Stimulated activated CD4-positive, alpha-beta T cell treated with anti-CD3 and anti-CD28 coated beads, Interleukin-4, amount 100 ng/mL, for 4 hours (primary cell): ENCODE measurements around the gene KCNC4.

Source experiments
- DNase-seq, 2 experiments: peaks; one replicate each; pipeline ENCODE4 v3.0.0-alpha.2; 2020

Gene KCNC4

GRCh38 chr1:110209715-110210603 lies at the start of gene KCNC4:
Gene KCNC4, plus strand, starts transcription at chr1:110210314. Its CDS starts 1,186 bp downstream, at chr1:110211500.
- DNase-seq: peak; percentile 88 to 93

- DNase-seq: no peak
Observed at GRCh38 chr1:110160538-110161100, 49.5 kb upstream of the KCNC4 start.

DNA sequence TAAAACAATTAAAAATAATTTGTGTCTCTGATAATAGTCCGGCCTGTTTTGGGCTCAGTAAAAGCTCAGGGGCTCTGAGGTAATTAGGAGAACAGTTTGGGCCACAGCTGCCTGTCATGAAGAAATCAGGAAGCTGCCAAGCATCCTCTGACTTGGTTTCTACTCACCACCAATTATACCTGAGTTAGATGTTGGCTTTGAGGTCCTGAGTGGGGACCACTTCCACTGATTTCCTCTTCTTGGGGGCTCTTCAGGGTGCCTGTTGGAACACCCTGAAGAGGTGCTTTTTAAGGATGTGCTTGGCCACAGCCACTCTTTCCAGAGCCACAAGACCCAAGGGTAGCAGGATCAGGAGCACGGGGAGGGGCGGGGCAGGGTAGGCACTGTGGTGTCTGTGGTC lies 48.9 kb upstream of the KCNC4 start:
- DNase-seq: no peak

DNA sequence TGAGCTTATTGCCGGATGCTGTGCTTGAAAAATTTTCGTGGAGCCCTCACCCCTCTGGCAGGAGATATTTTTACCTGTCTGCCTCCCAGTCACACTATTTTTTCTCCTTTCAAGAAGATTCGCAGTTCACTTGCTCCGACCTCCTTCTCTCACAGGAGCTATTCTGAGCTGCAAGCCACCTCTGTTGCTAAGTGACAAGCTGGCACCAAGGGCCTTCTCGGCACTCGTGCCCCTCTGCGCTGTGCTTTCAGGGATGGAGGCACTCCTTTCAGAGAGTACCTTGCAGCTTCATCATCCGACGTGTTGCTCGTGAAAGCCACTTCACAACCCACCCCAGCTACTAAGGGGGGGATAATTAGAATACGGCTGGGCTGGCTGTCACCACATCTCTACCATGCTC lies 48.3 kb upstream of the KCNC4 start:
- DNase-seq: no peak

DNA sequence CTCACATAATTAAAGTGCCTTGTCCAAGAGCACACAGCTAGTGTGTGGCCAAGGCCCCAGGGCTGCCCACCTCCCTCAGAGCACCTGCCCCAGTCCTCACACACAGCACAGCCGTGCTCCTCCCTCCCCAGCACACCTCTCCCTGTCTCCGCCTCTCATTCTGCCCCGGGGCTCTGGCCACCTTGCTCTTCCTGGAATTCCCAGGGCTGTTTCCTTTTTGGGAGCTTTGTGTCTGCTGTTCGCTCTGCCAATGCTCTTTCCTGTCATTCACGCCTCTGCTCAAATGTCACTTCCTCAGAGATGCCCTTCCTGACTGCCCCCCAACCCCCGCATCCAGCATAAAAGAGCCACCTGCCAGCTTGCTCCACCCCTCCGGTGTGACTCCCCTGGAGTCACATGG lies 46.5 kb upstream of the KCNC4 start:
- no peak for DNase-seq

DNA sequence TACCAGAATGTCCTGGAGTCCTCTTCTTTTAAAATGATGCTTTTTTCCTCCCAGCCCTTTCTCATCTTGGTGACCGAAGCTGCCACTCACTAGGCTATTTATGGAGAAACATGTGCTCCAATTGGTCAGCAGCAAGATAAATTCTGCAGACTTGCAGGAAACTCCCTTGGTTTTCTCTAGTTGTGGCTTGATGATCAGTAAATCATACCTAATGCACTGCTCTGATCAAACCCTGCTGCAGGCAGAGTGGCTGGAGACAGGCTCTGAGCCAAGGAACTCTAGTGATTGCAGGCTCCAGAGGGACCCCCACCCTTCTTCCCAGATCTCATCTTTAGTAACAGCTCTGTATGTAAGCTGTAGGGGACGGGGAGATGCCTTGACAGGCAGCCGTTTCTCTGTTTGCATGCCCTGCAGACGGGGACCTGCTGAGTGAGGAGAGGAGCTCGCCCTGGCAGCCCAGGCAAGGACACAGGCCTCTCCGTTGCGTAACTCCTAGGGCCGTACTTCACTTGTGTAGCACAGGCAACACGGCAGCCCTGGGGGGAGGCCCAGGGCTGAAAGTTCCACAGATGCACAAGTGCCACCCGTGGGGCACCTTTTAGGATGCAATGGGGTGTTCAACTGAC lies 45.3 kb upstream of the KCNC4 start:
- no peak for DNase-seq

- no peak for DNase-seq
Observed at GRCh38 chr1:110165761-110166231, 44.3 kb upstream of the KCNC4 start.

DNA sequence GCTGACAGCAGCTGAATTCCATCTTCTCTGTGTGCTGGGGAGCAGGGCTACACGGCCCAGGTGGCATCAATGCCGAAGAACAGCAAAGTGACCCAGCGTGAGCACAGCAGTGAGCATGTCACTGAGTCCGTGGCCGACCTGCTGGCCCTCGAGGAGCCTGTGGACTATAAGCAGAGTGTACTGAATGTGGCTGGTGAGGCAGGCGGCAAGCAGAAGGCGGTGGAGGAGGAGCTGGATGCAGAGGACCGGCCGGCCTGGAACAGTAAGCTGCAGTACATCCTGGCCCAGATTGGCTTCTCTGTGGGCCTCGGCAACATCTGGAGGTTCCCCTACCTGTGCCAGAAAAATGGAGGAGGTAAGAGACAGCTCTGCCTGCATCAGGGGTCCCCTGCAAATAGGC lies 43.3 kb upstream of the KCNC4 start:
- DNase-seq: no peak

DNA sequence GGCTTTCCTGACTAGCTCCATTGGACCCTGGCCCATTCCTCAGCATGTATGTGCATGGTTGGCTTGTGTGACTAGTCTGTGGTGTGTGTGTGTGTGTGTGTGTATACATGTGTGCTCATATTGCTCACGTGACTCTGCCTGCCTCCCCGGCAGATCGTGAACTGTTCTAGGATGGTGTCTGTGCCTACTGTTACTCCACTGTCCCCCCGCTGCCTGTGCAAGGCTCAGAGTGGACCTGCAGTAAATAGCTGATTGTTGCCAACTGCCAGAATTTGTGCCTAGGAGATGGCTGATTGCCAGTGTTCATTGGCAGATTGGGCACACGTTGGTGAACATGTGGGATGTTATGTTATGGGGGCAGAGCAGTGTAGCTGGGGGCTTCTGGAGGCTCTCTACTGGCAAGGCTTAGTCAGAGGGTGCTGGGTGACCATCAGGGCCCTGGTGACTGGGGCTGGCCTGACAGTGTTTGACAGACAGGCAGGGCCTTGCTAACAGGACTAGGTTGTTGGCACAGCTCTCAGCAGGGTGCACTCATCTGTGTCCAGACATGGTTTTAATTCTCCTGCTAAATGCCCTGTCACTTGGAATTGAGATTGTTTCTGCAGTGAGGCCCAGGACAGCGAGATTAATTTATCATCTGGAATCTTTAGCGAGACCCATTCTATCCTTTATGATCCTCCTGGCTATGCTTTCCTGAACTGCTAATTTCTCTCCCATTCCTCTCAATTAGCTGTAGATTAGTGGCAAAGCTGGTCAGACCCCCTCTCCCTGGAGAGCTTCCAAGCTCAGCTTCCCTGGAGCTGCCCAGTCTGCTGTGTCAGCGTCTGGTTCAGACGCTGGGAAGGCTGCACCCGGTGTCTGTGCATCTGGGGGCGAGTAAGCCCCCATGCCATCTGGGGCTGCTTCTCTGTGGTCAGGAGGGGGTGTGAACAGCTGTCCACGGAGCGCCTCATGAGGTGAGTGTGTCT lies 39.1 kb upstream of the KCNC4 start:
- no peak for DNase-seq

GRCh38 chr1:110172001-110172400 lies 38.1 kb upstream of the KCNC4 start:
- no peak for DNase-seq

DNA sequence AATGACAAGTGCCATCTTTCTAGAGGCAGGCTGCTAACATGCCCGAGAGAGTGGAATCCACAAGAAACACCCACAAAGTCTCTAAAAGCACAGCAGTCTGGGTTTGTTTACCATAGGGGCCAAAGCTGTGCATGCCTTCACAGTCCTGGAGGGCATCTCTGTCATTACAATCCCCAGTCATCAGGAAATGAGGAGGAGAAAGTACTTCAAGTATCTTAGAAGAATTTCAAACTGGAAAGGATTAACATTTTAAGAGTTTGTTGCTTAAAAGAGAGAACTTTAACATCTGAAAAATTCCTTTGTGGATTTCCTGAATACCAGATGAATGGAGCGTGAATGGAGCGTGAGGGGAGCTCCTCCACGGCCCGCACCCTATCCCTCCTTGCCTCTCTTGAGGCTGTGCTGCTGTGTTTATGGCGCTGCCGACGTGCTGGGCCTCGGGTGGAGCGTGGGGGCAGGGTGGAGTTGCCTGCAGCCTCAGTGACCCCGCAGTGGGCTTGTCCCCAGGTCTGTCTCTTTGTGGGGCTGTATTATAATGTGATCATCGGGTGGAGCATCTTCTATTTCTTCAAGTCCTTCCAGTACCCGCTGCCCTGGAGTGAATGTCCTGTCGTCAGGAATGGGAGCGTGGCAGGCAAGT lies 36.5 kb upstream of the KCNC4 start:
- no peak for DNase-seq

DNA sequence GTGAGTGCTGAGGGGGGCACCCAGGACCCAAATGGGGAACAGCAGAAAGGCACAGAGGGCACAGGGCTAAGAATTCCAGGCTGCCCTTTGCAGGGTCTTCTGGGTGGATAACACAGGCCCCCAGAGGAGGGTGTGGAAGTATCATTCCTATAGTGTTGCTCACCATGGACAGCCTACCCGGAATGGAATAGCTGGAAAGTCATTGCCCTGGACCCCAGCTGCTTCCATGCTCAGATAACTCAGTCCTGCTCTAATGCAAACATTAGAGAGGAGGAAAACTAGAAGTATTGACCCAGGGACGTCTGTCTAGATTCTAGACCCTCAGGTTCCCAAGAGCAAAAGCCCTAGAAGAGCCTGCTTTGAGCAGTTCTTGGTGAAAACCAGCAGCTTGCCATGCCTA lies 35.2 kb upstream of the KCNC4 start:
- DNase-seq: no peak

DNA sequence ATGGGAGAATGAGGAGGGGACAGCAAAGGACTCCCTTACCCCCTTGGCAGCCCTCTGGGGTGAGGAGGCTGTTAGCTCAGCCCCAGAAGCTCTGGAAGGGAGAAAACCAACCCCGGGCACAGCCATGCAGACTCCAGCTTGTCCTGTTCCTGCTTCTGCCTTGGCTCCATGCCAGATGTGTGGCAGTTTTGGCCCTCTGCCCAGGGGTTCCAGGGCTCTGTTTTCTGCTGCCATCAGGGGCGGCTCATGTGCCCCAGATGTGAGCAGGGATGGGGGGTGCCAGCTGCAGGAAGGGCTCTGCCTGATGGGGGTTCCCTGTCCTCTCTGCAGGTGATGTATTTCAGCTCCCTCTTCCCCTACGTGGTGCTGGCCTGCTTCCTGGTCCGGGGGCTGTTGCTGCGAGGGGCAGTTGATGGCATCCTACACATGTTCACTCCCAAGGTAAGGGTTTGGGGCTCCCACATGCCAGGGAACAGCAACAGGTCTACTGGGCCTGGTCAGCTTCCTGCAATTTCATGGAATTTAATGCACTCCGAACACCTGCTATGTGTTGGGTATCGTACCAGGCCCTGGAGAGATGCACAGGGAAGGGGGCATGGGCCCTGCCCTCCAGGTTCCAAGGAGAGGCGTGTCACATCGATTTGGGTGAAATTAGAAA lies 33.7 kb upstream of the KCNC4 start:
- DNase-seq: no peak

DNA sequence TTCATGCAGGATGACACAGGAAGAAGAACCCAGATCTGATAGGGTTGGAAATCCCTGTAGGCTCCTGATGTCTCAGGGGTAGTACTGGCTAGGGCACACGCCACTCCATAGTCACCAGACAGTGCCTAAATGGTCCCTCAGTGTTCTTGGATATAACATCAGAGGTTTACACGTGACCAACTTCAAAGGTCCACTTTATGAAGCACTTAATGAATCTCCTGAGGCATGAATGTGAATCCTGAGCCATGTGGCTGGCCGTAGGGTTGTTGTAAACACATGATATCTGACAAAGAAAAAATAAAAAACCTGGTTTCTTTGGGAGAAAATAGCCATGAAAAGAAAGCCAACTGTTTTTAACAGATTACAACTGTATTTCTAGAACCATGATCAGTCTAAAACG lies 32.3 kb upstream of the KCNC4 start:
- no peak for DNase-seq

GRCh38 chr1:110183642-110184167 lies 26.4 kb upstream of the KCNC4 start:
- no peak for DNase-seq

- no peak for DNase-seq
Observed at GRCh38 chr1:110184446-110184845, 25.7 kb upstream of the KCNC4 start.

- no peak for DNase-seq
Observed at GRCh38 chr1:110185181-110185580, 24.9 kb upstream of the KCNC4 start.

DNA sequence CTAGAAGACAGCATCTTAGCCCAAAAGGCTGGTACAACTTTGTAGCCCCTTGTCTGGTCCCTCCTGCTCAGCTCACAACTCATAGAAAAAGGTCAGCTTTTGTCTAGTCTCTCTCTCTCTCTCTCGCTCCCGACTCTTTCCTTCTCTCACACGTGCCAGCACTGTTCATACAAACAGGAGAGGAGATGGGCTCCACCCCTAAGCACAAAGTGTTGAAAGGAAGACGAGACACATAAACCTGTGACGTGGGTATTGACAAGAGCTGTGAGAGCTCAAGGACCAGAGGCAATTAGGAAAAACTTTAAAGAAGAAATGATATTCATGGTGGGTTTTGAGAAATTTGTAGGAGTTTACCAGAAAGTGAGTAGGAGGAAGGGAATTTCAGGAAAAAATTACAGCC lies 23.6 kb upstream of the KCNC4 start:
- no peak for DNase-seq

DNA sequence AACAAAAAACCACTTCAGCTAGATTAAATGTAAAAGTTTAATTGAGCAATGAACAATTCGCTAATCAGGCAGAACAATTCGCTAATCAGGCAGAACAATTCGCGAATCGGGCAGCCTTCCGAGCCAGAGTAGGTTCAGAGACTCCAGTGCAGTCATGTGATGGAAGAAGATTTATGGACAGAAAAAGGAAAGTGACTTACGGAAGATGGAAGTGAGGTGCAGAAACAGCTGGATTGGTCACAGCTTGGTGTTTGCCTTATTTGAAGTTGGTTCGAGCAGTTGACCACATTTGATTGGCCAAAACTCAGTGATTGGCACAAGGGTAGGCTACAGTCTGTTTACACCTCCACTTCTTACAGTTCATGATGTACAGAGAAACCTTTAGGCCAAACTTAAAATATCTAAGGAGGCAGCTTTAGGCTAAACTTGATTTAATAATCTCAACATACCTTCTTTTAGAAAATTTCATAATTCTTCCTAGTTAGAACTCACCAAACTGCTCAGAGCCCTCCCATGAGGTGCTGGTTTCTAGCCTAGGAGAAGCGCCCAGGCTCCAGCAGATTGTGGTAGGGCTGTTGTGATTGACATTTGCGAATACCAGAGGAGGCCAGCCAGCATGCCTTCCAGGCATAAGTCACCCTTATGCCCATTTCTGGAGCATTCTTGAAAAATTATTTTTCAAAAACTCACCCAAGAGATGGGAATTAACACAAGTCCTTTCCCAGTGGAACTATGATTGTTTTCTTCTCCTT lies 22.8 kb upstream of the KCNC4 start:
- no peak for DNase-seq

DNA sequence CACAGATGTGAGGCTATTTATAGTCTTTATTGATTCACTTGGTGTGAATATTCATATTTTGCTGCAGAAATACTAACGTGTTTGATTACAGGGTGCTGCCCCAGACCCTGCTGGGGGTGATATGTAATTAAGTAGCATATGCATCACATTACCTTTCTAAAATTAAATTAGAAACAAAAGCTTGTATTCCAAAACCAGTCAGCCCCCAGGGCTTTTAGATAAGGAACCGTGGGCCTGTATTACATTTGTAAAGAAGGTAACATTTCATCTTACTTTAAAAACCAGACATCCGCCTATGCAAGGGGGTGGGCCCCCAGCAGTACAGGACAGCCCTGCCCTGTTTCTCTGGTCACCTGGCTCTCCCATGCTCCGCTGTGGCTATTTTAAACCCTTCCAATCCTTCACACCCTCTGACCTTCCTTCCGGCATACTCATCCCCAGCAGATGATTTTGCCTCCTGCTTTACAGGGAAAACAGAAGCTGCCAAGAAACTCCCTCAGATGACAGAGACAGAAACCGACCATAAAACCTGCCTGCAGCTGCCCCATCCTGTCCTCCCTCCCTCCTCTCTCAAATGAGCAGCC lies 22.0 kb upstream of the KCNC4 start:
- no peak for DNase-seq
